Stimulated activated naive CD8-positive, alpha-beta T cell treated with anti-CD3 and anti-CD28 coated beads, Interleukin-15, Interleukin-2, amounts not matched to agents 100 U/mL and 50 U/mL, for 24 hours (primary cell): ENCODE measurements around the gene LDLRAD2.
"Not testable (repeated sequence)": the region's sequence is repeated elsewhere in the genome, so short reads cannot be mapped to it uniquely, and the experiment has no call there.

Experiments
- ATAC-seq: fragments of 150-1000 bp; cut with Tn5 transposase; one replicate; pipeline ENCODE4 v1.10.0; 2021
- DNase-seq: peaks from one replicate; pipeline ENCODE4 v3.0.0; 2021

Gene LDLRAD2

DNA sequence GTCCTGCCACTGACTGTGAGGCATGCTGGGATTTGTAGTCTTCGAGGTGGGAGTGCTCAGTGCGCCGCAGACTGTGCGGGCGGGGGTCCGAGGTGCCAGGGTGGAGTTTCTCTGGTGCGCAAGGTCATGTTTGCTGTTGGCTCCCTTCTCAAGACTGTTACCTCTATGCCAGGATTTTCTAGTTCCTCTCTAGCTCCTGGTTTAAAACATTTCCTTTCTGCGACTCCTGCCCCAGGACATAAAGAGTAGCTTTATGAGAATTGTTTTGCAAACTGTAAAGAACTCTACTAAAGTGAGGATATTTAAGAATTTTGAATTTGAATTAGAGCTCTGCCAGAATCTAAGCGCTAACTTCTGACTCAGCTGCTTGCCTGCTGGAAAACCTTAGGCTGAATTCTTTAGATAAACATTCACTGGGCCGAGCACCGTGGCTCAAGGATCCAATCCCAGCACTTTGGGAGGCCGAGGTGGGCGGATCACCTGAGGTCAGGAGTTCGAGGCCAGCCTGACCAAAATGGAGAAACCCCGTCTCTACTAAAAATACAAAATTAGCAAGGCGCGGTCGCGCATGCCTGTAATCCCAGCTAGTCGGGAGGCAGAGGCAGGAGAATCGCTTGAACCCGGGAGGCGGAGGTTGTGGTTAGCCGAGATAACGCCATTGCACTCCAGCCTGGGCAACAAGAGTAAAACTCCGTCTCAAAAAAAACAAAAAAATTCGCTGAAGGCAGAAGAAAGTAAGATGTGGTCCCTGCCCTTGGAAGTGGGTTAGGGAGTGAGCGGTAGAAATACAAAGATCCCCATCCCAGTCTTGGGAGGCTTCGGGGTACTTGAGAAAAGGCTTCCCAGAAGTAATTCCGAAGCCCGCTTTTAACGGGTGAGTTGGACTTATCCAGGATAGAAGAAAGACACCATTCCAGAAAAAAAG lies 28.1 kb upstream of the LDLRAD2 start:
- DNase-seq (no peak), ATAC-seq (no peak)

DNA sequence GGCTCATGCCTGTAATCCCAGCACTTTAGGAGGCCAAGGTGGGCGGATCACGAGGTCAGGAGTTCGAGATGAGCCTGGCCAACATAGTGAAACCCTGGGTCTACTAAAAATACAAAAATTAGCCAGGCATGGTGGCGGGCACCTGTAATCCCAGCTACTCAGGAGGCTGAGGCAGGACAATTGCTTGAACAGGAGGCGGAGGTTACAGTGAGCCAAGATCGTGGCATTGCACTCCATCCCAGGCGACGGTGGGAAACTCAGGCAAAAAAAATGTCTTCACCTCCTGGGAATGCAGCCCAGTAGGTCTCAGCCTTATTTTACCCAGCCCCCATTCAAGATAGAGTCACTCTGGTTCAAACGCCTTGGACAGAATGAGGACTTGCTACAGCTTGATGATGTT lies 26.3 kb upstream of the LDLRAD2 start:
- not testable (repeated sequence) for ATAC-seq, DNase-seq

DNA sequence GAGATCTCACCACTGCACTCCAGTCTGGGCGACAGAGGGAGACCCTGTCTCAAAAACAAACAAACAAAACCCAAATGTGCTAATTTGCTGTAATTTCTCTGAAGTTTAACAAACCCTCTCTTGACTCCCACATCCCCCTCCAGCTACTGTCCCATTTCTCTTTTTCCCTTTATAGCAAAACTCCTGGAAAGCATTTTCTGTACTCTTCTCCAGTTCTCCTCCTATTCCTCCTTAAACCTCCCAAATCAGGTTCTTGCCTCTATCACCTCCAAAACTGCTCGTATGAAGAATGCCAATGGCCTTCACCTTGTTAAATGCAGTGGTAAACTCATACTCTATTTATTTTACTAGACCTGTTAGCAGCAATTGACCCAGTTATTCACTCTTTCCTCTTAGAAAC lies 25.4 kb upstream of the LDLRAD2 start:
- no peak for DNase-seq
- no peak for ATAC-seq

DNA sequence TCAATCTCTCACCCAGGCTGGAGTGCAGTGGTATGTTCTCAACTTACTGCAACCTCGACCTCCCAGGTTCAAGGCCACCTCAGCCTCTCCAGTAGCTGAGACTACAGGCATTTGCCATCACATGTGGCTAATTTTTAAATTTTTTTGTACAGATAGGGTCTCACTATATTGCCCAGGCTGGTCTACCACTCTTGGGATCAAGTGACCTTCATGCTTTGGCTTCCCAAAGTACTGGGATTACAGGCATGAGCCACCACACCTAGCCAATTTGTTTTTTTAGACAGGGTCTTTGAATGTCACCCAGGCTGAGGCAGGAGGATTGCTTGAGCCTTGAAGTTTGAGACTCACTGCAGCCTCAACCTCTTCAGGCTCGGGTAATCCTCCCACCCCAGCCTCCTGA lies 19.0 kb upstream of the LDLRAD2 start:
- ATAC-seq = no peak
- DNase-seq = no peak

DNA sequence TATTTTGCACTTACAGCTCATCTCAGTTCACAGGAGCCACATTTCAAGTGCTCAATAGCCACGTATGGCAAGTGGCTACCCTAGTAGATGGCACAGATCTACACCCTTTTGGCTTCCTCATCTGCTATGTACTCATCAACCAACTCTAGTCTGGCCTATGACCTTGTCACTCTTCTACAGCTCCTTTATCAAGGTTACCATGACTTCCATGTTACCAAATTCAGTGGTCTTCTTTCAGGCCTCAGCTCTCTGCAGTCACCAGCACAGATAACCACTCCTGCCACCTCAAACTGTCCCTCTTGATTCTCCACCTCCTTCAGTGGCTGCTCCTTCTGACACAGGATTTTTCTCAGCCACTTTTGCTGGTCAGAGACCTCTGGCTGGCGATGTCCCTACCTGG lies 17.4 kb upstream of the LDLRAD2 start:
- no peak for DNase-seq
- ATAC-seq = no peak

DNA sequence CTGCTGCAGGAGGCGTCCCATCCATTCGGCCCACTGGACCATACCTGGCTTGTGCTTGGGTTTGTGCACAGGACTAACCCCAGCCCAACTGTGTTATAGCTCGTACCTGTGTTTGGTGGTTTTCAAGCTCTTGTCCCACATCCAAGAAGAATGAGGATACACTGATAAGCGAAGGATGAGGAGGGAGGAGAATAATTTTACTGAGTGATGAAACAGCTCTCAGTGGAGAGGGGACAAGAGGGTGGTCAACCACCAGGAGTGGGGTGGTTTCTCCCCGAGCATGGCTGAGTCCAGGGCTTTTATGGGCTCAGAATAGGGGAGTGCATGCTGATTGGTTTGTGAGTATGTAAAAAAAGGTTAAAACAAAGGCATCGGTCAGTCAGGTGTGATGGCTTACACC lies 17.0 kb upstream of the LDLRAD2 start:
- DNase-seq (no peak), ATAC-seq (no peak)

DNA sequence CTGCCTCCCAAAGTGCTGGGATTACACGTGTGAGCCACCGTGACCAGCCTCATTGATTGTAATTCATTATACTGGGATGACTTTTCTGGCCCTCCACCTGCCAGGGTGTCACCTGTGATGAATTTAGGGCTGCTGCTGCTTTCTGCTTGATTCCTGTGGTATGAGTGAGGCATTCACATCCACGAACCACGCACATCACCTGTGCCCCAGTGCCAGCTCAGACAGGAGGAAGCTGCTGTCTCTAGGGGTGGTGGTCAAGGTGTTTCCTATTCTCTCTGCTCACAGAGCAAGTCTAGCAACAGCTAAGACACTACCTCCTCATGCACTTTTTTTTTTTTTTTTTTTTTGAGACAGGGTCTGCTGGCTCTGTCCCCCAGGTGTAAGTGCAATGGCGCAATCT lies 12.3 kb upstream of the LDLRAD2 start:
- DNase-seq = no peak
- ATAC-seq = no peak

DNA sequence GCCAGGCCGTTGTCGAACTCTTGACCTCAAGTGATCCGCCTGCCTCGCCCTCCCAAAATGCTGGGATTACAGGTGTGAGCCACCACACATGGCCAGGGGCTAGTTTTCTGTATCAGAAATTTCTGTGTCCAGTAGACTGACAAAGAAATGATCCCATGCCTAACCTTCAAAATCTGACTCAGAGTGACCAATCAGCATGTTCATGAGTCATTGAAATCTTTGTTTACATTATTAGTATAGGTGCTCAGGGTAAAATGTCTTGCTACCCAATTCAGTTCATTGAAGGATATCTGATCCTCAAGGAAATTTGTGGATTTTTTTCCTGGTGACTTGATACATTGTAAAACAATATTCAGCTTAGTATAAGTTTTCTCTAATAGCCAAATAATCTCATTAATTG lies 11.0 kb upstream of the LDLRAD2 start:
- DNase-seq = no peak
- ATAC-seq = no peak

DNA sequence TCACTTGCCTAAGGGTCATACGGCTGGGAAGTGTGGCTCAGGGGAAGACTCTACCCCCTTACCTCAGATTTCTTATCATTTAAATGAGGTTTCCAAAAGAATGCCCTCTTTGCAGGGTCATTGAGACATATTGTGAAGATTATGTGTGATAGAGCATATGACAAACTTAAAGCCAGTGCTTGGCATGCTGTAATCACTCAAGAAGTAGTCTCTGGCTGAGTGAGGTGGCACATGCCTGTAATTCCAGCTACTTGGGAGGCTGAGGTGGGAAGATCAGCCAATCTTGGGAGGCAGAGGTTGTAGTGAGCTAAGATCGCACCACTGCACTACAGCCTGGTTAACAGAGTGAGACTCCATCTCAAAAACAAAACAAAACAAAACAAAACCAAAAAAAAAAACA lies 7.5 kb upstream of the LDLRAD2 start:
- no peak for ATAC-seq
- DNase-seq = no peak

DNA sequence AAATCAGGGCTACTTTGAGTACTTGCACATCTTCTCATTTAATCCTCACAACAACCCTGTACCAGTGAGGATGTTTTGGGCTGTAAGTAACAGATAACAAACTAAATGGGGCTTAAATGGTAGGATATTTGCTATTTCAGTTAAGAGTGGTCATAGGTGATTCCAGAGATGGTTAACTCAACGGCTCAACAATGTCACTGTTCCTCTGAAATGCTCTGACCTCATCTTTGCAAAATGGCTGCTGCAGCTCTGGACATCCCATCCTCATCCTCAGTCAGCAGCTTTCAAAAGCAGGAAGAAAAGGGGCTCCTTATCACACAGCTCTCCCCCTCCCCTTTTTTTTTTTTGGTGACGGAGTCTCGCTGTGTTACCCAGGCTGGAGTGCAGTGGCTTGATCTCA lies 1.5 kb downstream of the LDLRAD2 start:
- ATAC-seq = no peak
- DNase-seq = no peak

DNA sequence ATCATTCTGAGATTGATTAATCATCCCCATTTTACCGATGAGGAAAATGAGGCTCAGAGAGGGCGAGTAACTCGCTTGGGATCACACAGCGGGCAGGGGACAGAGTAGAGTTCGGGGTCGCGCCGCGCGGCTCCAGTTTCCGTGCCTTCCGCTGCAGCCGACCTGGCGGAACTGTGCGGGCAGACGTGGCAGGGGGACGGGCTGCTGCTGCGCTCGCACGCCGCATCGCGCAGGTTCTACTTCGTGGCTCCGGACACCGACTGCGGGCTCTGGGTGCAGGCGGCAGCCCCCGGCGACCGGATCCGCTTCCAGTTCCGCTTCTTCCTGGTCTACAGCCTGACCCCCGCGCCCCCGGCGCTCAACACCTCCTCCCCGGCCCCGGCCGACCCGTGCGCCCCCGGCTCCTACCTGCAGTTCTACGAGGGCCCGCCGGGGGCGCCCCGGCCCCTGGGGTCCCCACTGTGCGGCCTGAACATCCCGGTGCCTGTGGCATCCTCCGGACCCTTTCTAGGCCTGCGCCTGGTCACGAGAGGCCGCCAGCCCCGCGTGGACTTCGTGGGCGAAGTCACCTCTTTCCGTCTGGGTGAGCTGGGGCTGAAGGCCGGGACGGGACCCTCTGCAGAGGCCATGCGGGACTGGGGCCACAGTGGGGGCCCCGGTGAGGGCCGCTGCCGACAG lies 2.3 kb downstream of the LDLRAD2 start:
- peak; percentile 44 for DNase-seq
- peak; percentile 59 for ATAC-seq

DNA sequence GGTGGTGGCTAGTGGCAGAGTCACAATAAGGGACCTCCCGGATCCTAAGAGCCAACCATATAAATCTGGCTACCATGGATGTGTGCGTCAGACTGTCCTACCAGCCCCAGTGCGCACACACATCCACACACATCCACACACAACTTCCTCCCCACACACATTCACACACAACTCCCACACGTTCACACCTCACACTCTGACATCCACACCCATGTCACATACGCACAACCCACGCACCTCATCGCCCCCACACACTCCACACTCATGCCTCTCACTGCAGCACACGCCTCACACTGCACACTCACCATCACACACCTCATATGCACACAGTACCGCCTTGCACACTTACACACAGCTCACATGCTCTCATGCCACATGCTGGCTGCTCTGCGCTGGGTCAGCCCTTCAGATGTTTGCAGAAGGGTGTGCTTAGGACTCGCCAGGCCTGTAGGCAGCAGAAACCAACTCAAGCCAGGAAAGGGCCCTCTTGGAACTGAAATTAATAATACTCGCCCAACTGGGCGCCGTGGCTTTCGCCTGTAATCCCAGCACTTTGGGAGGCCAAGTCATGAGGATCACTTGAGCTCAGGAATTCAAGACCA lies 3.0 kb downstream of the LDLRAD2 start:
- no peak for ATAC-seq

DNA sequence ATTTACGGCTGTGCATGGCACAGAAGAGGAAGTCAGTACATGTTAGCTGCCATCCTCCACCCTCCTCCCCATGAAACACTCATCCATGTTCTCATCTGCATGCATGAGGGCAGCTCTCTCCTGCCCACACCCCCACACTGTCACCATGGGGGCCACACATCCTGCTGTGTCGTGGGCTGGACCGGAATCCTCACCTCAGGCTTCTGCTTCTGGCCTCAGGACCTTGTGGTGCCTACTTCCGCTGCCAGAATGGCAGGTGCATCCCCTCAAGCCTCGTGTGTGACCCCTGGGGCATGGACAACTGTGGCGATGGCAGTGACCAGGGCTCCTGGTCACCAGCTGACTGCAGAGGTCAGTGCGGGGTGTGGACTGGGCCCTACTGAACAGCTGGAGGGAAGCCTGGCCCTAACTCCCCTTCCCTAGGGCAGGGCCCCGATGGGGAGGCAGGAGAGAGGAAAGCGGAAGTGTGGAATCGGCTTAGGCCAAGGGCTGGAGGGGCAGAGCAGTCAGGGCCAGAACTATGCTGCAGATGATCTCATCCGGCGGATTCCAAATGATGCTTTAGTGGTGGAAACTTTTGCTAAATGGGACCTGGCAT lies 3.8 kb downstream of the LDLRAD2 start:
- ATAC-seq (no peak), DNase-seq (no peak)

More for the DNA sequence above, 3.0 kb downstream of the LDLRAD2 start:
- no peak for DNase-seq

DNA sequence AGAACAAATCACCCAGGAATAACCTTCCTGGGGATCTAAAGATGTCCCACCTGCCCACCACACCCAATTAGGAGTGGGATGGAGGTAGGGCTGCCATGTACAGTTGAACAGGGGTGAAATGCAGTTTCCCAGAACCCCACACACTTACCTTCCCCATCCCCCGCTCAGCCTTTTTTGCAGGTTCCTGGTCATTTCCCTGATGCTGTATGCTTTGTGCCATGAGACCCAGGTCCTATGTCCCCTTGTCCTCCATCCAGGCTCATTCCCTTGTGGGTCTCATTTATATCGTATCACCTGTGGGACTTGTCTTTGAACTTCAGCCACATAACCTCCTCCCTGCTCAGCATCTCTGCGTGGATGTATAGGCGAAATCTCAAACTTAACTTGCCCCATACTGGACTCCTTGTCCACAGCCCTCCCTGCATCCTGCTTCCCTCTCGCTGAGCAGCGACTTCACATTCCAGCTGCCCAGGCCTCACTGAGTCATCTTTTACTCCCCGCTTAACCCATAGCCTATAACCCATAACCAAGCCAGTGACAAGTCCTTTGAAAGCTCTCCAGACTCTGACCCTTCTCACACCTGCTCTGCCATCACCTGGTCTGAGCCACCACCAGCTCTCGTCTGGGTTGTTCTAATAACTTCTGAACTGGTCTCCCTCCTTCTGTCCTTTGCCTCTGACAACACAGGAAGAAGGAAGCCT lies 4.7 kb downstream of the LDLRAD2 start:
- ATAC-seq (no peak), DNase-seq (no peak)

DNA sequence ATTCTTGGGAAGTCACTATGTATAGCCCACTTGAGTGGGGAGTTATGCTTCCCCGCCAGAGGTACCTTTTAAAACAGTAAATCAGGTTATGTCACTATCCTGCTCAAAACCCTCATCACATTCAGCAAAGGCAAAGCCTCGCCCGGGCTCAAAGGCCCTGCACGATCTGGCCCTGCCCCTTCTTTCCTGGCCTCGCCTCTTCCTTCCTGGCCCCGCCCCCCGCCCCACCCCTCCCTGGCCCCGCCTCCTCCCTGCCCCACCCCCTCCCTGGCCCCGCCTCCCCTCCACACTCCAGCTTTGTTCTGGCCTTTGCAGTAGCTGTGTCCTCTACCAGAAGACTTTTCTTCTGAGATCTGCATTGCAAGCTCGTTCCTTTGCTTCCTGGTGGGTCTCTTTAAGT lies 6.6 kb downstream of the LDLRAD2 start:
- DNase-seq (peak; percentile 39), ATAC-seq (no peak)

DNA sequence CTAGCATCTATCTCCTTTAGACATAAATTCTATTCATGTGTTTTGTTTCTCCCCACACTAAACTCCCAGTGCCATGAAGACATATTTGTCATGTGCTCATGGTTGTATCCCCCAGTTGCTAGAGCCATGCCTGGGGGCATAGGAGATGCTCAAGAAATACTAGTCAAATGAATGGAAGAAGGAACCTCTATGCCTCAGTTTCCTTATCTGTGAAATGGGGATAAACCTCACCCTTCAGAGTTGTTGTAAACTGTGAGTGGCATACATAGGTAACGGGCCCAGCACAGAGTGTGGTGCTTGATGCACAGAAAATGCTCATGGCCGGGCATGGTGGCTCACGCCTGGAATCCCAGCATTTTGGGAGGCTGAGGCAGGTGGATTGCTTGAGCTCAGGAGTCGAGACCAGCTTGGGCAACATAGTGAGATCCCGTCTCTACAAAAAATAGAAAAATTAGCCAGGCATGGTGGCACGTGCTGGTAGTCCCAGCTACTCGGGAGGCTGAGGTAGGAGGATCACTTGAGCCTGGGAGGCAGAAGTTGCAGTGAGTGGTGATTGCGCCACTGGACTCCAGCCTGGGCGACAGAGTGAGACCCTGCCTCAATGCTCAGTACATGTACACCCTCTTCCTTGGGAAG lies 8.7 kb downstream of the LDLRAD2 start:
- ATAC-seq (no peak), DNase-seq (no peak)

DNA sequence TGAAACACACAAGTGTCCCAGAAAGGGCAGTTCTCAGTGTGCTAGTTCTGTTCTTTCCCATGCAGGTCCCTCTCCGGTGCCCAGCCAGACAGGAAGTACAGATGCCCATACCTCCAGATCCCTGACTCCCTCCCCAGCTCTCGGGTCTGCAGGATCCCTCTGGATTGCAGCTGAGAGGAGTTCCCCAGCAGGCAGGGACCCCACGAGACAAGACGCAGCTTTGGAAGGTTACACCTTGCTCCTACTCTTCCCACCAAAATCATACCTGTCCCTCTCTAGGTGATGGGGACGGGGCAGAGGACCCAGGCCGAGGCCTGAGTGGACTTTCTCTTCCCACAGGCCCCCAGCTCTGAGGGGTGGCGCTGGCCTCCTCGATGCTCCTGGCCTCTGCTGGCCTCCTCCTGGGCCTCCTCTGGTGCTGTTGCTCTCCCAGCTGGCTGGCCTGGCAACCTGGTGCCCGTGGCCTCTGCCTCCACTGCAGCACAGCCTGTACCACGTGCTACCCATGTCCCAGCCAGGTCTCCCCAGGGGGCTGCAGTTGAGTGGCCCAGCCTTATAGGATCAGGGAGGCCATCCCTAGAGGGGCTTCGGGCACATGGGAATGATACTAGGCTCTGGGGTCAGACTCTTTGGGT lies 9.4 kb downstream of the LDLRAD2 start:
- ATAC-seq (peak; percentile 19), DNase-seq (no peak)

DNA sequence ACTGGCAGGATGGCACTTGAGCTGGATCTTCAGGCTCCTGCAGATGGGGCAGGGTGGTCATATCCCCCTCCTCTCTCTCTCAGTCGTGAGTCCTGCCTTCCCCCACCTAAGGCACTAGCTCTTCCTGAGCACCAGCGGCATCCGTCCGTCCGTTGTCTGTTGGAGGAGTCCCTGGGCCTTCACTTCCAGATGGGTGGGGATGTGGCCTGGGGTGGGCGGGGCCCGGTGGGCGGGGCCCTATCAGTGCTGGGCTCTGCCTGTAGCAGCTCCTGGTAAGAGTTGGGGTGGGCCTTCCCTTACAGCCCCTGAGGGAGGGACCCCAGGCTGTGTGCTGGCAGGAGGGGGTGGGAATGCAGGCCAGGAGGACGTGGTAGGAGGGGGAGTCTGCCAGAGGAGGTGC lies 10.3 kb downstream of the LDLRAD2 start:
- ATAC-seq (no peak), DNase-seq (no peak)

DNA sequence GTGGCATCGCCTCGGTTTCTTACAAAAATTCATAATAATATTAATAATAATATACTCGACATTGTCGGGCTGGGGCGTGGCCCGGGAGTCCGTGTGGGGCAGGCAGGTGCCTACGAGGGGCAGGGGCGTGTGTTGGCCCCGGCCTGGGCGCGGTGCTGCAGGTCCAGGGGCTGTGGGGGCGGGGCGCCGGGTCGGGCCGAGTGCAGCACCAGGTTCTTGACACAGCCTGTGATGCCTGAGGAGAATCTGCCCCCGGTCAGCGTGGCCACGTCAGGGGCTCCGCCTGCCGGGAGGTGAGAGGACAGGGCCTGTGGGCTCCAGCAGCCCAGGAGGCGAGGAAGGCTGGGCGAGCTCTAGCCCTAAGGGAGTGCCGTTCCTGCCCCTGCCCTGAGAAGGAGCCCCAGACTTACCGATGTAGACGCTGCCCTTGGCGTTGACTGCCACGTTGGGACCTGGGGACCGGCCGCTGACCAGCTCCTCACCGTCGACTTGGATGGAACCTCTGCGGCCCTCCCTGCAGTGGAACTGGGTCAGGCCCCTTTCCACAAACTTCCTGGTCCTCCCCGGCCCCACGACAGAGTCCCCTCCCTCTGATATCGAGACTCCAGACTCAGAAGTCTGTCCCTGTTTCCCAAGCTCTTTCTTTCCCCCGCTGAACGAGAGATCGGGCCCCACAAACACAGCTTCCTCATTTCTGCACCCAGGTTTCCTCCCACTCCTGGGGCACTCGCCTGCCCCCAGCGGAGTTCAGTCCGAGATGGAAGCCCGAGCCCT lies 11.3 kb downstream of the LDLRAD2 start:
- no peak for DNase-seq
- ATAC-seq = no peak

DNA sequence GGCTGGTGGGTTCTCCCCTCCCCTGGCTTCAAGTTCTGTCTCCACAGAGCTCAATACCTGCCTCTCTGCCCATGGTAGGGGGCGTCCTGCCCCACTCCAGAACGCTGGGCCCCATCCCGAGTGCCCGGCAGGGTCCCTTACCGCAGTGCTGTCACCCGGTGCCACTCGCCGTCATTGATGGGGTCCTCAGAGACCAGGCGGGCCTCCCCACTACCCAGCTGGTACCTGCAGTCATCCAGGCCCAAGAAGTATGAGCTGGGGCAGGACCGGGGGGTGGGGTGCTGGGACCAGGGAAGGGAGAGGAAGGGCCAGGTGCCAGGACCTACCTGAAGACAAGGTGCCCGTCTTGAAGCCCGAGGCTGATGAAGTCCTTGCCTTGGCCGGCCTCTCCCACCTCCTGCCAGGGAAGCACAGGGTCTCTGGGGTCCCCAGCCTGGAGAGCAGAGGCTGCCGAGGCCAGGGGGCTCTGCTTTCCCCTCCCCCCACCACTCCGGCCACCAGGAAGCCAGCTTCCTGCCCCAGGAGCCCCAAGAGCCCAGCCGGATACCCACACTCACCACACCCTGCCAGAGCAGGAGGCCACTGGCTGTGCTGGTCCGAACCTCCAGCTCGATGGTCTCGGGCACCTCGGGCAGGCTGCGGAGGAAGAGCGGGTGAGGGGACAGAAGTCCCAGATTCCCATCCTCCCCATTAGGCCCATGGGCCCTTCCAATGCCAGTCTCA lies 12.1 kb downstream of the LDLRAD2 start:
- ATAC-seq = no peak
- DNase-seq = no peak
